Measurements from ENCODE around the gene CRABP2. TPM values are rescaled to one million over a fixed set of nuclear protein-coding genes. Genes with fewer than 3 reads are reported as not detected.

CRABP2 gene
- total RNA-seq, 1 experiment from 2014 or later: 209 TPM

DNA sequence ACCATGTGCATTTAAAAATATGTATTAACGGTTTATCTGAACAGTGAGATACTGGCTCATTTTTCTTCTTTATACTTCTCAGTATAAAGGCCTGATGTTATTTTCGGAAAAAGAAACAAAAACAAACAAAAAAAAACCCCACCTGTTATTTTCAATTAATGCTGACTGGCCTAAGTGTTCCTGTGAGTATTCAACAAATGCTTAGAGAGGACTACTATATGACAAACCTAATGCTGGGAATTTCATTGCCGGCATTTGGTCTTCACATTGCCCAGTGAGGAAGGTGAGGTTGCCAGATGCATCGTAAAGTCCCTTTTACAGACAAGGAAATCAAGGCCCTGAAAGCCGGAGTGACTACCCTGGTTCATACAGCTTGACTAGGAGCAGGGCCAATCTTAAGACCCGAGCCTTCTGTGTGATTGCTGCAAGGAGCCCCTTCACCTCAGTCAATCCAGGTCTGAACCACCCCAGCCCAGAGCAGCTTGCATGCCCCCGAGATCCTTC, 34.9 kb upstream of the CRABP2 start:
- no peaks in the 10 kb centered on the region for H3K27me3 ChIP-seq (ENCODE audit: insufficient read depth, low read length)
- ATAC-seq (peak; percentile 12), DNase-seq (ENCODE audit: low read depth, low spot score) (no peak)
- ChIA-PET RAD21 (ENCODE audit: low non-redundant PET in 1 of 2, low total read pairs in 2 of 2, uncharacterized antibody in 2 of 2, unreplicated experiment in 2 of 2) (interaction anchor here (1.0 to 1.6 kb wide), 5 partner anchors 12 to 51 kb away, joined by 4 to 5 read pairs (median 5); partner anchors contain the start of genes PRCC (in 2 of the 2), ISG20L2 (in 1 of the 2) and METTL25B (in 1 of the 2)), CTCF (interaction anchor here (1.1 to 1.6 kb wide), 4 partner anchors 13 to 188 kb away, joined by 6 to 21 read pairs (median 10); partner anchors contain the start of gene METTL25B), POLR2A (interaction anchor here (0.9 to 1.6 kb wide), 6 partner anchors 12 to 79 kb away, joined by 3 to 28 read pairs (median 4); partner anchors contain the start of genes ISG20L2, METTL25B and PRCC)
- TF ChIP-seq ZNF274 (IDR thresholded peaks at IDR 0.05; ENCODE audit: low read depth, low read length) (no peak), SP1 (IDR thresholded peaks at IDR 0.05; ENCODE audit: low read depth) (no peak), EGR1 (IDR thresholded peaks at IDR 0.05; ENCODE audit: low read depth) (no peak), ELF1 (IDR thresholded peaks at IDR 0.05; ENCODE audit: borderline replicate concordance, low read depth) (no peak), SIN3A (IDR thresholded peaks at IDR 0.05; ENCODE audit: low read depth) (no peak), CEBPB (IDR thresholded peaks at IDR 0.05; ENCODE audit: low read depth) (no peak), TCF7L2 (IDR thresholded peaks at IDR 0.05; ENCODE audit: borderline replicate concordance, extremely low read depth, insufficient read depth, insufficient read length) (no peak), RAD21 (IDR thresholded peaks at IDR 0.05; ENCODE audit: low read depth) (no peak), CTCF (IDR thresholded peaks at IDR 0.05 in 2 of 3, conservative IDR thresholded peaks at IDR 0.05 in 1 of 3; ENCODE audit: borderline replicate concordance in 1 of 3, insufficient read depth in 1 of 3, low read depth in 2 of 3, low read length in 2 of 3) (no peak), ZFX (IDR thresholded peaks at IDR 0.05) (no peak), EZH2 (IDR thresholded peaks at IDR 0.05) (no peak), SRF (IDR thresholded peaks at IDR 0.05; ENCODE audit: low read depth) (no peak), JUND (IDR thresholded peaks at IDR 0.05) (no peak), POLR2A (IDR thresholded peaks at IDR 0.05; ENCODE audit: borderline replicate concordance, extremely low read depth, insufficient read depth, insufficient read length) (no peak)
- TF ChIP-seq, protein P1, sequence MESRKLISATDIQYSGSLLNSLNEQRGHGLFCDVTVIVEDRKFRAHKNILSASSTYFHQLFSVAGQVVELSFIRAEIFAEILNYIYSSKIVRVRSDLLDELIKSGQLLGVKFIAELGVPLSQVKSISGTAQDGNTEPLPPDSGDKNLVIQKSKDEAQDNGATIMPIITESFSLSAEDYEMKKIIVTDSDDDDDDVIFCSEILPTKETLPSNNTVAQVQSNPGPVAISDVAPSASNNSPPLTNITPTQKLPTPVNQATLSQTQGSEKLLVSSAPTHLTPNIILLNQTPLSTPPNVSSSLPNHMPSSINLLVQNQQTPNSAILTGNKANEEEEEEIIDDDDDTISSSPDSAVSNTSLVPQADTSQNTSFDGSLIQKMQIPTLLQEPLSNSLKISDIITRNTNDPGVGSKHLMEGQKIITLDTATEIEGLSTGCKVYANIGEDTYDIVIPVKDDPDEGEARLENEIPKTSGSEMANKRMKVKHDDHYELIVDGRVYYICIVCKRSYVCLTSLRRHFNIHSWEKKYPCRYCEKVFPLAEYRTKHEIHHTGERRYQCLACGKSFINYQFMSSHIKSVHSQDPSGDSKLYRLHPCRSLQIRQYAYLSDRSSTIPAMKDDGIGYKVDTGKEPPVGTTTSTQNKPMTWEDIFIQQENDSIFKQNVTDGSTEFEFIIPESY (IDR thresholded peaks at IDR 0.05; ENCODE audit: extremely low read depth, insufficient replicate concordance, low read length): no peak
- peaks cover 47% of the 10 kb centered on the region for H3K79me2 ChIP-seq (ENCODE audit: insufficient read depth, low read length)
- TSS peak; percentile 50 for BruUV-seq (replicated peaks)
- H2AFZ ChIP-seq (ENCODE audit: low read depth, low read length, poor library complexity, severe bottlenecking): no peak overlapping the region
- H3K4me1 ChIP-seq (ENCODE audit: control insufficient read depth in 1 of 2, insufficient read depth in 2 of 2, low read length in 2 of 2): peaks cover 11 to 22% of the 10 kb centered on the region in 2 experiments
- H3K4me2 ChIP-seq (ENCODE audit: low read length): peak overlapping the region; percentile 79
- no peaks in the 10 kb centered on the region for H4K20me1 ChIP-seq (ENCODE audit: insufficient read depth)
- peak overlapping the region; percentile 67 to 80 for H3K4me3 ChIP-seq (replicated peaks in 1 of 2; ENCODE audit: low read depth in 1 of 2, low read length in 2 of 2)
- H3K9me2 ChIP-seq (ENCODE audit: insufficient read depth): no peaks in the 10 kb centered on the region
- H3K36me3 ChIP-seq (ENCODE audit: control insufficient read depth in 1 of 2, insufficient read depth in 2 of 2, low read length in 2 of 2): peaks cover 25 to 38% of the 10 kb centered on the region in 2 experiments; a peak in 3 of 4 replicates
- H3K27ac ChIP-seq (ENCODE audit: low read depth, low read length): peak overlapping the region; percentile 84
- intact Hi-C loops (cut with micrococcal nuclease): loop anchor here (10.0 kb wide), 1 partner anchor 235 kb away; the partner anchor contains the start of gene MEF2D
- H3K9me3 ChIP-seq (ENCODE audit: control insufficient read depth in 1 of 2, insufficient read depth in 1 of 2, low read depth in 1 of 2, low read length in 2 of 2): no peaks in the 10 kb centered on the region
- H3K9ac ChIP-seq (ENCODE audit: low read length): peak overlapping the region; percentile 89

Measured in HCT116 (cell line).